ENCODE data around the gene ANO4. TPM values are rescaled to one million over a fixed set of nuclear protein-coding genes. Genes with fewer than 3 reads are reported as not detected.

Gene ANO4
- total and polyA plus RNA-seq, 2 donors (not counting 1 experiment from before 2014, with no cell fraction given) = not detected

- Histone ChIP-seq H3K9ac (ENCODE audit: low read length) (no peak overlapping the region), H2AFZ (ENCODE audit: insufficient read depth, low read depth, low read length, poor library complexity, severe bottlenecking) (no peak overlapping the region), H3K4me3 (ENCODE audit: control extremely low read depth in 1 of 5, extremely low read depth in 1 of 5, insufficient read depth in 1 of 5, low read depth in 2 of 5, low read length in 4 of 5) (no peak overlapping the region), H3K36me3 (replicated peaks in 1 of 2; ENCODE audit: control extremely low read depth in 1 of 2, control insufficient read depth in 1 of 2, extremely low read depth in 1 of 2, insufficient read depth in 2 of 2, low read length in 1 of 2) (no peaks in the 10 kb centered on the region), H4K20me1 (ENCODE audit: control insufficient read depth, insufficient read depth, low read length, poor library complexity, severe bottlenecking) (no peaks in the 10 kb centered on the region), H3K27me3 (replicated peaks in 1 of 4; ENCODE audit: control extremely low read depth in 1 of 4, control insufficient read depth in 3 of 4, insufficient read depth in 4 of 4, low read length in 3 of 4) (no peaks in the 10 kb centered on the region), H3K79me2 (ENCODE audit: control insufficient read depth, insufficient read depth, low read length) (no peaks in the 10 kb centered on the region), H3K4me1 (ENCODE audit: control insufficient read depth in 2 of 2, insufficient read depth in 2 of 2, low read length in 2 of 2) (no peaks in the 10 kb centered on the region), H3K27ac (ENCODE audit: low read length in 2 of 2) (no peak overlapping the region), H3K9me3 (ENCODE audit: control extremely low read depth in 1 of 3, control insufficient read depth in 2 of 3, insufficient read depth in 1 of 3, low read length in 2 of 3) (no peaks in the 10 kb centered on the region), H3K4me2 (replicated peaks; ENCODE audit: low read depth, low read length, poor library complexity, severe bottlenecking) (no peak overlapping the region)
- DNase-seq (no peak), ATAC-seq (ENCODE audit: low read depth) (no peak)
- peaks cover 14% of the 10 kb centered on the region for H3K27me3 Mint-ChIP-seq
- no peak overlapping the region for H3K27ac Mint-ChIP-seq
- intact Hi-C loops (cut with micrococcal nuclease) = no loop called here
- WGBS (ENCODE audit: insufficient coverage) = 89% methylated on average over 1 of the region's 1 CpG
- CTCF ChIA-PET = no interaction called here
- no peak overlapping the region for H3K4me3 Mint-ChIP-seq
- TF ChIP-seq EZH2 (IDR thresholded peaks at IDR 0.05; ENCODE audit: borderline replicate concordance, insufficient read depth, low read depth, low read length, poor library complexity, severe bottlenecking) (no peak), CTCF (IDR thresholded peaks at IDR 0.05) (no peak)
- POLR2A ChIA-PET = no interaction called here
- H3K4me1 Mint-ChIP-seq = no peaks in the 10 kb centered on the region
- H3K9me3 Mint-ChIP-seq (ENCODE audit: insufficient read depth) = peaks cover 3% of the 10 kb centered on the region
Observed at GRCh38 chr12:100800723-100801122, 6.1 kb downstream of the ANO4 start.

- no peaks in the 10 kb centered on the region for H3K4me1 Mint-ChIP-seq
Observed at GRCh38 chr12:100801320-100801719, 6.7 kb downstream of the ANO4 start.

More at GRCh38 chr12:100801320-100801719, 6.7 kb downstream of the ANO4 start:
- no peak overlapping the region for H3K27ac ChIP-seq (ENCODE audit: low read length in 2 of 2)
- no peaks in the 10 kb centered on the region for H3K79me2 ChIP-seq (ENCODE audit: control insufficient read depth, insufficient read depth, low read length)
- H3K36me3 ChIP-seq (replicated peaks in 1 of 2; ENCODE audit: control extremely low read depth in 1 of 2, control insufficient read depth in 1 of 2, extremely low read depth in 1 of 2, insufficient read depth in 2 of 2, low read length in 1 of 2) = no peaks in the 10 kb centered on the region
- CTCF ChIA-PET = no interaction called here
- intact Hi-C loops (cut with micrococcal nuclease) = no loop called here
- no peaks in the 10 kb centered on the region for H3K4me1 ChIP-seq (ENCODE audit: control insufficient read depth in 2 of 2, insufficient read depth in 2 of 2, low read length in 2 of 2)
- TF ChIP-seq CTCF (IDR thresholded peaks at IDR 0.05) (no peak), EZH2 (IDR thresholded peaks at IDR 0.05; ENCODE audit: borderline replicate concordance, insufficient read depth, low read depth, low read length, poor library complexity, severe bottlenecking) (no peak)
- H3K4me2 ChIP-seq (replicated peaks; ENCODE audit: low read depth, low read length, poor library complexity, severe bottlenecking) = no peak overlapping the region
- H4K20me1 ChIP-seq (ENCODE audit: control insufficient read depth, insufficient read depth, low read length, poor library complexity, severe bottlenecking) = no peaks in the 10 kb centered on the region
- no peak overlapping the region for H3K4me3 ChIP-seq (ENCODE audit: control extremely low read depth in 1 of 5, extremely low read depth in 1 of 5, insufficient read depth in 1 of 5, low read depth in 2 of 5, low read length in 4 of 5)
- H3K27me3 Mint-ChIP-seq = peaks cover 11% of the 10 kb centered on the region
- no peak overlapping the region for H3K9ac ChIP-seq (ENCODE audit: low read length)
- no peak overlapping the region for H3K27ac Mint-ChIP-seq
- POLR2A ChIA-PET = no interaction called here
- H2AFZ ChIP-seq (ENCODE audit: insufficient read depth, low read depth, low read length, poor library complexity, severe bottlenecking) = no peak overlapping the region
- no peaks in the 10 kb centered on the region for H3K27me3 ChIP-seq (replicated peaks in 1 of 4; ENCODE audit: control extremely low read depth in 1 of 4, control insufficient read depth in 3 of 4, insufficient read depth in 4 of 4, low read length in 3 of 4)
- no peak for ATAC-seq (ENCODE audit: low read depth)
- H3K4me3 Mint-ChIP-seq = no peak overlapping the region
- no peak for DNase-seq
- no peaks in the 10 kb centered on the region for H3K9me3 ChIP-seq (ENCODE audit: control extremely low read depth in 1 of 3, control insufficient read depth in 2 of 3, insufficient read depth in 1 of 3, low read length in 2 of 3)
- 0% methylated on average over 1 of the region's 1 CpG for WGBS (ENCODE audit: insufficient coverage)
- peaks cover 5% of the 10 kb centered on the region for H3K9me3 Mint-ChIP-seq (ENCODE audit: insufficient read depth)

All from B cell (primary cell).